Measurements from ENCODE around the gene MEGF9.

The MEGF9 gene

GRCh38 chr9:120612218-120612617 lies 102.1 kb downstream of the MEGF9 start:
- TF ChIP-seq CTCF (IDR thresholded peaks at IDR 0.05; ENCODE audit: low read depth, low read length, missing control alignments) = peak; percentile 37
- in situ Hi-C loops (cut with HindIII; ENCODE audit: low sequenced_read_pairs) = no loop called here
- H3K4me3 ChIP-seq (ENCODE audit: low read depth, low read length) = no peak overlapping the region
- DNase-seq (ENCODE audit: low read depth) = no peak

- no peak for TF ChIP-seq CTCF (IDR thresholded peaks at IDR 0.05; ENCODE audit: low read depth, low read length, missing control alignments)
- no peak for DNase-seq (ENCODE audit: low read depth)
- in situ Hi-C loops (cut with HindIII; ENCODE audit: low sequenced_read_pairs) = no loop called here
- no peak overlapping the region for H3K4me3 ChIP-seq (ENCODE audit: low read depth, low read length)
These were observed 102.6 kb downstream of the MEGF9 start for GRCh38 chr9:120611690-120612068.

DNA sequence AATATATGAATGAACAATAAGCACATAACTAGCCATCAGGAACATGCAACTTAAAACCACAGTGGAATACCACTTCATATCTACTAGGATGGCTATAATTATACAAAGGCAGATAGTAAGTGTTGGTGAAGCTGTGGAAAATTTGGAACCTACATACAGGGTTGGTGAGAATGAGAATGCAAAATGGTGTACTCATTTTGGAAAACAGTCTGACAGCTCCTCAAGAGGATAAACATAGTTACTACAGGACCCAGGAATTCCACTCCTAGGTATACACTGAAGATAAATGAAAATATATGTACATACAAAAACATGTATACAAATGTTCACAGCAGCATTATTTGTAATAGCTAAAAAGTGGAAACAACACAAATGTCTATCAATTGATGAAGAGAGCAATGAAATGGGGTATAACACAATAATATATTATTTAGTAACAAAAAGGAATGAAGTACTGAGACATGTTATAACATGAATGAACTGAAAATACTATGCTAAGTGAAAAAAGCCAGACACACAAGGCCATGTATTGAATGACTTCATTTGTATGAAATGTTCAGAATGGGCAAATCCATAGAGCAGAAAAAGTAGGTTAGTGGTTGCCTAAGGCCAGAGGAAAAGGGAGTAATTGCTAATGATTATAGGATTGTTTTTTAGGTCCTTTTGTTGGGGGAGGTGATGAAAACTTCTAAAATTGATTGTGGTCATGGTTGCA lies 103.1 kb downstream of the MEGF9 start:
- no peak for TF ChIP-seq CTCF (IDR thresholded peaks at IDR 0.05; ENCODE audit: low read depth, low read length, missing control alignments)
- DNase-seq (ENCODE audit: low read depth) = no peak

GRCh38 chr9:120609636-120610035 lies 104.6 kb downstream of the MEGF9 start:
- no peak for TF ChIP-seq CTCF (IDR thresholded peaks at IDR 0.05; ENCODE audit: low read depth, low read length, missing control alignments)
- in situ Hi-C loops (cut with HindIII; ENCODE audit: low sequenced_read_pairs) = no loop called here
- no peak for DNase-seq (ENCODE audit: low read depth)
- no peak overlapping the region for H3K4me3 ChIP-seq (ENCODE audit: low read depth, low read length)

More for the DNA sequence above, 103.1 kb downstream of the MEGF9 start:
- H3K4me3 ChIP-seq (ENCODE audit: low read depth, low read length) = no peak overlapping the region
- in situ Hi-C loops (cut with HindIII; ENCODE audit: low sequenced_read_pairs) = no loop called here

DNA sequence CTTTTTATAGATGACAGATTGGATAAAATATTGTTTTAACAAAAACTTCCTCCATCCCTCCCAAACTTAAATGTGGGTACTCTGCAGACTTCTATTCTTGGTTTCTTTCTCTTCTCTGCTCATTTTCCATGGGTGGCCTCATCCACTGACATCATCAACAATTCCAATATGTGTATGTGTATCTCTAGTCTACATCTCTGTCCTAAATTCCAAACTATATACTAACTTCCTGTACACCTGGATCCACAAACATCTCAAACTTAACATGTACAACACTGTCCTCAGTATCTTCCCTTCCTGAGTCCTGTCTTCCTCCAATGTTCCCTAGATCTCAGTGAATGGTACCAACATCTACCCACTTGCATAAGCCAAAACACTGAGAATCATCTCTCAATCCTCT lies 105.8 kb downstream of the MEGF9 start:
- TF ChIP-seq CTCF (IDR thresholded peaks at IDR 0.05; ENCODE audit: low read depth, low read length, missing control alignments) = no peak
- H3K4me3 ChIP-seq (ENCODE audit: low read depth, low read length) = no peak overlapping the region
- in situ Hi-C loops (cut with HindIII; ENCODE audit: low sequenced_read_pairs) = no loop called here
- DNase-seq (ENCODE audit: low read depth) = no peak

DNA sequence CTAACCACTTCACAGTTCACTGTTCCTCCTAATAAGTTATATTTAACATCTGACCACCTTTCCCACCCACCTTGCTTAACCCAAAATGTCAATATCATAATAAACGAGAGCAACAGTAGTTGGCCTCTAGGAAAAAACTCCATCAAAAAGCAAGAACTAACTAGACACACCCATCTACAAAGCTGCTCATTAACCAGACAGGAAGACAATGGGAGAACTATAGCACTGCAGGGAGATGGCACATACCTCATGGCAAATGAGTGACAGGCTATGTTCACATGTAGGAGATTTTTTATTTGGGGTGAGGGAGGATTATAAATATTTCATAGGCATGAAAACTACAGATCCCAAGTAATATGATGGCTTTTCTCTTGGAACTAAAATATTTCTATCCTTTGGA lies 110.7 kb downstream of the MEGF9 start:
- no peak overlapping the region for H3K4me3 ChIP-seq (ENCODE audit: low read depth, low read length)
- no peak for TF ChIP-seq CTCF (IDR thresholded peaks at IDR 0.05; ENCODE audit: low read depth, low read length, missing control alignments)
- DNase-seq (ENCODE audit: low read depth) = no peak
- in situ Hi-C loops (cut with HindIII; ENCODE audit: low sequenced_read_pairs) = no loop called here

Data from astrocyte of the cerebellum (primary cell).